HEK293T (cell line): ENCODE measurements around the gene KRTAP16-1.

Experiments
- CTCF ChIA-PET: fragments of 350-600 bp; formaldehyde crosslinking; extraction: SDS; loops from one replicate; lab custom pipeline; 2021; ENCODE audit warnings: antibody characterized with exemption, inconsistent platforms; lab: Yijun Ruan, JAX
- POLR2A ChIA-PET: fragments of 350-600 bp; formaldehyde crosslinking; extraction: SDS; loops from one replicate; lab custom pipeline; 2020; ENCODE audit warnings: antibody characterized with exemption, inconsistent platforms; lab: Yijun Ruan, JAX
- DNase-seq: peaks from one replicate; pipeline ENCODE4 v3.0.0; 2012; ENCODE audit warnings: mixed read lengths; ENCODE audit errors: extremely low spot score
- ARNT ChIP-seq: fragments of 450-650 bp; IDR thresholded peaks from 2 replicates; pipeline ENCODE4 v1.6.1; 2017; ENCODE audit warnings: mild to moderate bottlenecking
- BHLHE40 ChIP-seq: fragments of 450-650 bp; IDR thresholded peaks from 2 replicates; pipeline ENCODE4 v1.6.1; 2016; ENCODE audit warnings: mild to moderate bottlenecking, moderate library complexity, borderline replicate concordance
- CTBP1 ChIP-seq: fragments of 450-650 bp; IDR thresholded peaks from 2 replicates; pipeline ENCODE4 v1.6.1; 2016; ENCODE audit warnings: borderline replicate concordance
- ELF4 ChIP-seq: fragments of 450-650 bp; IDR thresholded peaks from 2 replicates; pipeline ENCODE4 v1.6.1; 2017; ENCODE audit warnings: antibody characterized with exemption
- FOXA1 ChIP-seq: fragments of 450-650 bp; IDR thresholded peaks from 2 replicates; pipeline ENCODE4 v1.6.1; 2016; ENCODE audit warnings: mild to moderate bottlenecking
- FOXK2 ChIP-seq: fragments of 450-650 bp; IDR thresholded peaks from 2 replicates; pipeline ENCODE4 v1.6.1; 2016; ENCODE audit warnings: mild to moderate bottlenecking
- FOXM1 ChIP-seq: fragments of 450-650 bp; IDR thresholded peaks from 2 replicates; pipeline ENCODE4 v1.6.1; 2017; ENCODE audit warnings: mild to moderate bottlenecking, borderline replicate concordance
- HDGF ChIP-seq: fragments of 450-650 bp; IDR thresholded peaks from 2 replicates; pipeline ENCODE4 v1.6.1; 2017; ENCODE audit warnings: antibody characterized with exemption, borderline replicate concordance
- L3MBTL2 ChIP-seq: fragments of 450-650 bp; conservative IDR thresholded peaks from 2 replicates; pipeline ENCODE4 v1.6.1; 2016; ENCODE audit warnings: mild to moderate bottlenecking
- LEF1 ChIP-seq: fragments of 450-650 bp; IDR thresholded peaks from 2 replicates; pipeline ENCODE4 v1.6.1; 2017; ENCODE audit warnings: mild to moderate bottlenecking, borderline replicate concordance
- NFRKB ChIP-seq: fragments of 450-650 bp; IDR thresholded peaks from 2 replicates; pipeline ENCODE4 v1.6.1; 2016; ENCODE audit warnings: mild to moderate bottlenecking, moderate library complexity
- SP1 ChIP-seq: fragments of 450-650 bp; IDR thresholded peaks from 2 replicates; pipeline ENCODE4 v1.6.1; 2017
- SUZ12 ChIP-seq: fragments of 450-650 bp; IDR thresholded peaks from 2 replicates; pipeline ENCODE4 v1.6.1; 2016; ENCODE audit warnings: mild to moderate bottlenecking
- TARDBP ChIP-seq: fragments of 450-650 bp; IDR thresholded peaks from 2 replicates; pipeline ENCODE4 v1.6.1; 2016
- ZNF384 ChIP-seq: fragments of 450-650 bp; IDR thresholded peaks from 2 replicates; pipeline ENCODE4 v1.6.1; 2016
- TF ChIP-seq, protein P1 (sequence below): fragments of 450-650 bp; IDR thresholded peaks from 2 replicates; pipeline ENCODE4 v1.6.1; 2016

KRTAP16-1 gene

GRCh38 chr17:41307647-41308046, 1.5 kb downstream of the KRTAP16-1 start:
- no peak for TF ChIP-seq LEF1
- DNase-seq = no peak
- POLR2A ChIA-PET = no interaction called here
- CTCF ChIA-PET = interaction anchor here (0.6 to 1.8 kb wide), 2 partner anchors 15 to 345 kb away, joined by 3 to 7 read pairs; no protein-coding TSS in a partner anchor

- ChIA-PET CTCF (no interaction called here), POLR2A (no interaction called here)
- TF ChIP-seq SUZ12 = no peak
- TF ChIP-seq BHLHE40 = no peak
- TF ChIP-seq LEF1 = no peak
- no peak for TF ChIP-seq FOXM1
- no peak for DNase-seq
These were observed 5.0 kb downstream of the KRTAP16-1 start for GRCh38 chr17:41304091-41304490.

DNA sequence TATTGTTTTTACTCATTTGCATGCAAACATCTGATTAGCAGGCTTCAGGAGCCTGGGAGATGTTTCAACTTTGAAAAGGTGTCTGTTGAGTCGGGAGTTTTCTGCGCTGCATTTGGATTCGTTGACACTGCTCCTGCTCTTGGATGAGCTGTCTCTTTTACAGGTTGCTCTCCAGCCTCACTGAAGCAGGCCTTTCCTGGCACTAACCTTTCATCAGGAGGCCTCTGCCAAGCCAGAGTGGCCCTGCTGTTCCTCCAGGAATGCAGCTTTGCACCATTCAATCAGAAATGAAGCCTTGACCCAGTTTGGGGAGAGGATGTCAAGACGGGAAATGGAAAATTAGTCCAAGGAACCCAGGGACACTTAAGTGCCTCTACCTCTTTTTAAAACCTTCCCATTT, 6.1 kb downstream of the KRTAP16-1 start:
- ChIA-PET CTCF (interaction anchor here (0.9 kb wide), 1 partner anchor 19 kb away, joined by 4 read pairs; no protein-coding TSS in a partner anchor), POLR2A (no interaction called here)
- TF ChIP-seq BHLHE40 (no peak), FOXK2 (no peak), SP1 (no peak), LEF1 (no peak), L3MBTL2 (no peak), NFRKB (no peak), CTBP1 (no peak), ELF4 (no peak), HDGF (no peak), ARNT (no peak), FOXM1 (no peak), FOXA1 (no peak), SUZ12 (no peak), ZNF384 (no peak), TARDBP (no peak)
- TF ChIP-seq, protein P1, sequence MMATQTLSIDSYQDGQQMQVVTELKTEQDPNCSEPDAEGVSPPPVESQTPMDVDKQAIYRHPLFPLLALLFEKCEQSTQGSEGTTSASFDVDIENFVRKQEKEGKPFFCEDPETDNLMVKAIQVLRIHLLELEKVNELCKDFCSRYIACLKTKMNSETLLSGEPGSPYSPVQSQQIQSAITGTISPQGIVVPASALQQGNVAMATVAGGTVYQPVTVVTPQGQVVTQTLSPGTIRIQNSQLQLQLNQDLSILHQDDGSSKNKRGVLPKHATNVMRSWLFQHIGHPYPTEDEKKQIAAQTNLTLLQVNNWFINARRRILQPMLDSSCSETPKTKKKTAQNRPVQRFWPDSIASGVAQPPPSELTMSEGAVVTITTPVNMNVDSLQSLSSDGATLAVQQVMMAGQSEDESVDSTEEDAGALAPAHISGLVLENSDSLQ = no peak
- DNase-seq = no peak

- ChIA-PET POLR2A (no interaction called here), CTCF (interaction anchor here (0.9 kb wide), 1 partner anchor 20 kb away, joined by 4 read pairs; no protein-coding TSS in a partner anchor)
- TF ChIP-seq LEF1 (no peak), ZNF384 (no peak), L3MBTL2 (no peak), HDGF (no peak), ELF4 (no peak), FOXM1 (no peak), TARDBP (no peak), SUZ12 (no peak)
- no peak for DNase-seq
These were observed 6.9 kb downstream of the KRTAP16-1 start, which contains the start of gene KRTAP29-1 for GRCh38 chr17:41301916-41302901. KRTAP29-1 (minus strand) TSS chr17:41302851; CDS start chr17:41302851, 0 bp downstream.

- DNase-seq = no peak
- TF ChIP-seq FOXK2 (no peak), LEF1 (no peak), NFRKB (no peak), TARDBP (no peak), ZNF384 (no peak), SUZ12 (no peak), ARNT (no peak)
- ChIA-PET POLR2A (no interaction called here), CTCF (no interaction called here)
These were observed 7.8 kb downstream of the KRTAP16-1 start for GRCh38 chr17:41301204-41301790.

GRCh38 chr17:41298458-41299135, 10.5 kb downstream of the KRTAP16-1 start:
- no peak for TF ChIP-seq HDGF
- no peak for TF ChIP-seq LEF1
- no peak for TF ChIP-seq BHLHE40
- no peak for TF ChIP-seq ARNT
- no peak for TF ChIP-seq ZNF384
- no peak for TF ChIP-seq SUZ12
- TF ChIP-seq FOXM1 = no peak
- TF ChIP-seq NFRKB = no peak
- ChIA-PET POLR2A (no interaction called here), CTCF (no interaction called here)

DNA sequence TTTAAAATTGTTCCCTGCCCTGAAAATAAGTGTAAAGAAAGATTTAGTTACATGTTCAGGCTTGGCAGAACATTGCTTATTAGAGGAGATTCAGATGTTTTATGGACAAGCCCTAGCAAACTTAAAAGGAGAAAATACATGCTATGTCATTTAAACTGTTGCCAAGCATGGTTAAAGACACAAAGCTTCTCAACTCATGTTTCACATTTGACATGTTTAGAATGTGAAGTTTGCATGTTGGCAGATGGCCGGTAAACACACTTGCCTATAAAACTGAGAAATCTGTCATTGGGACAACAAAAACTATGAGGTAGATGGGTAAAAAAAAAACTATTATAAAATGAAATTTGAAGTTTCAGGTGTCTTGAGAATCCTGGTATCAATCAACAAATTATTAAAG, 12.3 kb downstream of the KRTAP16-1 start:
- DNase-seq = no peak
- CTCF ChIA-PET = no interaction called here
- POLR2A ChIA-PET = no interaction called here
- TF ChIP-seq SUZ12 (no peak), ZNF384 (no peak), FOXM1 (no peak), HDGF (no peak), BHLHE40 (no peak), NFRKB (no peak), CTBP1 (no peak), LEF1 (no peak), SP1 (no peak), ELF4 (no peak)

More at GRCh38 chr17:41298458-41299135, 10.5 kb downstream of the KRTAP16-1 start:
- DNase-seq = no peak
